ENCODE results near the gene PKHD1. TPM values are rescaled to one million over a fixed set of nuclear protein-coding genes. Genes with fewer than 3 reads are reported as not detected.
"Not testable (repeated sequence)": the region's sequence is repeated elsewhere in the genome, so short reads cannot be mapped to it uniquely, and the experiment has no call there.

PKHD1 gene
- total and polyA plus RNA-seq, 2 of the 8 experiments (the other 6 are each of a cell fraction or from before 2014, with no cell fraction given) = 0.06 to 0.09 TPM

GRCh38 chr6:51926125-51926524 is 161.3 kb downstream of the PKHD1 start (continued):
- TF ChIP-seq EP300 (IDR thresholded peaks at IDR 0.05; ENCODE audit: borderline replicate concordance in 1 of 2, low read depth in 2 of 2, low read length in 2 of 2) (no peak), BCL11A (IDR thresholded peaks at IDR 0.05; ENCODE audit: low read depth in 2 of 2, low read length in 2 of 2) (no peak), CTBP2 (IDR thresholded peaks at IDR 0.05; ENCODE audit: borderline replicate concordance, insufficient read depth, insufficient read length, low read length) (no peak), GABPA (IDR thresholded peaks at IDR 0.05; ENCODE audit: borderline replicate concordance, insufficient read depth, low read length) (no peak), CBX8 (IDR thresholded peaks at IDR 0.05; ENCODE audit: borderline replicate concordance, low read depth, low read length) (no peak), CBX5 (IDR thresholded peaks at IDR 0.05; ENCODE audit: low read depth, low read length) (no peak)

DNA sequence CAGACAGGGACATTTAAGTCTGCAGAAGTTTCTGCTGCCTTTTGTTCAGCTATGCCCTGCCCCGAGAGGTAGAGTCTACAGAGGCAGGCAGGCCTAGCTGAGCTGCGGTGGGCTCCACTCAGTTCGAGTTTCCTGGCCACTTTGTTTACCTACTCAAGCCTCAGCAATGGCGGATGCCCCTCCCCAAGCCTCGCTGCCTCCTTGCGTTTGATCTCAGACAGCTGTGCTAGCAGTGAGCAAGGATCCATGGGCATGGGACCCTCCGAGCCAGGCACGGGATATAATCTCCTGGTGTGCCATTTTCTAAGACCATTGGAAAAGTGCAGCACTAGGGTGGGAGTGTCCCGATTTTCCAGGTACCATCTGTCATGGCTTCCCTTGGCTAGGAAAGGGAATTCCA is 164.9 kb downstream of the PKHD1 start:
- H3K4ac ChIP-seq (replicated peaks; ENCODE audit: insufficient read length, low read depth, low read length); FAIRE-seq; POLR2A ChIA-PET (ENCODE audit: partially characterized antibody); H2BK12ac ChIP-seq (ENCODE audit: low read depth, low read length); DNase-seq (ENCODE audit: low read depth in 1 of 2, low spot score in 2 of 2); H3K4me3 ChIP-seq (ENCODE audit: extremely low read depth in 1 of 4, insufficient read depth in 2 of 4, low read depth in 3 of 4, low read length in 4 of 4); H2AK5ac ChIP-seq (ENCODE audit: low read depth, low read length); H4K20me1 ChIP-seq (replicated peaks in 1 of 2; ENCODE audit: control insufficient read depth in 1 of 2, insufficient read depth in 2 of 2, low read length in 2 of 2); H3K27ac ChIP-seq (ENCODE audit: low read depth, low read length); H3K4me1 ChIP-seq (replicated peaks in 1 of 4; ENCODE audit: control insufficient read depth in 3 of 4, insufficient read depth in 4 of 4, low read length in 3 of 4); H3K79me2 ChIP-seq (ENCODE audit: control insufficient read depth in 1 of 2, insufficient read depth in 2 of 2, low read length in 2 of 2); H2AFZ ChIP-seq (ENCODE audit: low read length); H4K5ac ChIP-seq (ENCODE audit: insufficient read length, low read depth, low read length); H4K91ac ChIP-seq (replicated peaks; ENCODE audit: insufficient read length, low read length); H3K9ac ChIP-seq (replicated peaks in 1 of 4; ENCODE audit: extremely low read depth in 1 of 4, low read depth in 3 of 4, low read length in 3 of 4); H3K27me3 ChIP-seq (replicated peaks in 1 of 4; ENCODE audit: control insufficient read depth in 3 of 4, extremely low read depth in 1 of 4, insufficient read depth in 3 of 4, low read length in 3 of 4); H2BK5ac ChIP-seq (ENCODE audit: low read depth, low read length); H3K79me1 ChIP-seq (ENCODE audit: low read depth, low read length); H2BK20ac ChIP-seq (ENCODE audit: low read length); H4K8ac ChIP-seq (ENCODE audit: extremely low read depth, insufficient read depth, low read length); CTCF ChIA-PET (ENCODE audit: partially characterized antibody); H3K23me2 ChIP-seq (ENCODE audit: low read depth, low read length); H2BK15ac ChIP-seq (ENCODE audit: low read length); H3K4me2 ChIP-seq (ENCODE audit: insufficient read depth in 1 of 2, low read depth in 2 of 2, low read length in 2 of 2); H3K56ac ChIP-seq (replicated peaks; ENCODE audit: insufficient read length, low read depth, low read length); H3K14ac ChIP-seq (ENCODE audit: insufficient read length); H3K18ac ChIP-seq (ENCODE audit: extremely low read depth, low read length); H3K23ac ChIP-seq (ENCODE audit: insufficient read length); H3K36me3 ChIP-seq (ENCODE audit: control insufficient read depth in 2 of 4, insufficient read depth in 4 of 4, low read length in 3 of 4); H2BK120ac ChIP-seq (replicated peaks; ENCODE audit: low read depth, low read length): not testable (repeated sequence)
- WGBS, 2 experiments (ENCODE audit: extremely low coverage in 1 of 2, insufficient coverage in 1 of 2, insufficient read length in 1 of 2, insufficient replicate concordance in 2 of 2, low coverage in 1 of 2, low lambda C conversion rate in 2 of 2, missing lambda C conversion rate in 1 of 2) = 99% methylated on average over 9 of the region's 9 CpGs; no CpG with 5 or more reads in 1 of the 2 experiments
- H3K9me3 ChIP-seq (ENCODE audit: insufficient read depth in 2 of 2, low read depth in 1 of 2, low read length in 1 of 2) = peaks cover 7 to 11% of the 10 kb centered on the region in 2 experiments

Measured in H1 (cell line).